Fibroblast of skin of abdomen (primary cell): ENCODE measurements around the gene FBXL13.
"Not testable (repeated sequence)": the region's sequence is repeated elsewhere in the genome, so short reads cannot be mapped to it uniquely, and the experiment has no call there.

ENCODE experiments used
- DNase-seq: peaks from one replicate; pipeline ENCODE4 v3.0.0-alpha.2; 2013

Gene FBXL13

DNA sequence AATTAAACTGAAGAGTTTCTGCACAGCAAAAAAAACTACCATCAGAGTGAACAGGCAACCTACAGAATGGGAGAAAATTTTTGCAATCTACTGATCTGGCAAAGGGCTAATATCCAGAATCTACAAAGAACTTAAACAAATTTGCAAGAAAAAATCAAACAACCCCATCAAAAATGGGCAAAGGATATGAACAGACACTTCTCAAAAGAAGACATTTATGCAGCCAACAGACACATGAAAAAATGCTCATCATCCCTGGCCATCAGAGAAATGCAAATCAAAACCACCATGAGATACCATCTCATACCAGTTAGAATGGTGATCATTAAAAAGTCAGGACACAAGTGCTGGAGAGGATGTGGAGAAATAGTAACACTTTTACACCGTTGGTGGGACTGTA, 53.1 kb downstream of the FBXL13 start:
- not testable (repeated sequence) for DNase-seq

DNA sequence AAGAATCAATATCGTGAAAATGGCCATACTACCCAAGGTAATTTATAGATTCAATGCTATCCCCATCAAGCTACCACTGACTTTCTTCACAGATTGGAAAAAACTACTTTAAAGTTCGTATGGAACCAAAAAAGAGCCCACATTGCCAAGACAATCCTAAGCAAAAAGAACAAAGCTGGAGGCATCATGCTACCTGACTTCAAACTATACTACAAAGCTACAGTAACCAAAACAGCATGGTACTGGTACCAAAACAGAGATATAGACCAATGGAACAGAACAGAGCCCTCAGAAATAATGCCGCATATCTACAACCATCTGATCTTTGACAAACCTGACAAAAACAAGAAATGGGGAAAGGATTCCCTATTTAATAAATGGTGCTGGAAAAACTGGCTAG, 53.7 kb downstream of the FBXL13 start:
- DNase-seq: not testable (repeated sequence)

DNA sequence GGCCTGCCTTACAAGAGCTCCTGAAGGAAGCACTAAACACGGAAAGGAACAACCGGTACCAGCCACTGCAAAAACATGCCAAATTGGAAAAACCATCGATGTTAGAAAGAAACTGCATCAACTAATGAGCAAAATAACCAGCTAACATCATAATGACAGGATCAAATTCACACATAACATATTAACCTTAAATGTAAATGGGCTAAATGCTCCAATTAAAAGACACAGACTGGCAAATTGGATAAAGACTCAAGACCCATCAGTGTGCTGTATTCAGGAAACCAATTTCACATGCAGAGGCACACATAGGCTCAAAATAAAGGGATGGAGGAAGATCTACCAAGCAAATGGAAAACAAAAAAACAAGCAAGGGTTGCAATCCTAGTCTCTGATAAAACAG, 56.3 kb downstream of the FBXL13 start:
- not testable (repeated sequence) for DNase-seq

DNA sequence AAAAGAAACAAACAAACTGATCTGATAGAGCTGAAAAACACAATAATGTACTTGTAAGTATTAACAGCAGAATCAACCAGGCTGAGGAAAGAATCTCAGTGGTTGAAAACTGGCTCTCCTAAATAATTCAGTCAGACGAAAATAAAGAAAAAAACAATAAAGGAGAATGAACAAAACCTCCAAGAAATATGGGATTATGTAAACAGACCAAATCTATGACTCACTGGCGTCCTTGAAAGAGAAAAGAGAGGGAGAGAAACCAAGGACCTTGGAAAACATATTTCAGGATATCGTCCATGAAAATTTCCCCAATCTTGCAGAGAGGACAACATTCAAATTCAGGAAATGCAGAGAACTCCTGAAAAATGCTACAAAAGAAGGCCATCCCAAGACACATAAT, 62.9 kb downstream of the FBXL13 start:
- no peak for DNase-seq

DNA sequence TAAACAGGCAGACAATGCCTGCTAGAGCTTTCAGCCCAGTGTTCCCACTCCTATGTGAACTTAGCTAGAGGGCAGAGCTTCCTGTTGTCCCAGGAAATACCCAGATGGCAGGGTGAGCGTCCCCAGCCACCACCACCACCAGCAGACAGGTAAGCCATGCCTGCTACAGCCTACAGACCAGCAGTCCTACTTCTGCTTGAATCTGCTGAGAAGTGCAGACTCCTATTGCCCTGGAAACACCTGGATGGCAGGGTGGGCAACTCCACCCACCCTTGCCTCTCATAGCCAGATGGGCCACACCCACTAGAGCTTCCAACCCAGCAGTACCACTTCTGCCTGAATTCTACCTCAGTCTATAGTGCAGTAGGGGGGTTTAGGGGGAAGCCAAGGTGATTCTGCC, 64.4 kb downstream of the FBXL13 start:
- DNase-seq: no peak

DNA sequence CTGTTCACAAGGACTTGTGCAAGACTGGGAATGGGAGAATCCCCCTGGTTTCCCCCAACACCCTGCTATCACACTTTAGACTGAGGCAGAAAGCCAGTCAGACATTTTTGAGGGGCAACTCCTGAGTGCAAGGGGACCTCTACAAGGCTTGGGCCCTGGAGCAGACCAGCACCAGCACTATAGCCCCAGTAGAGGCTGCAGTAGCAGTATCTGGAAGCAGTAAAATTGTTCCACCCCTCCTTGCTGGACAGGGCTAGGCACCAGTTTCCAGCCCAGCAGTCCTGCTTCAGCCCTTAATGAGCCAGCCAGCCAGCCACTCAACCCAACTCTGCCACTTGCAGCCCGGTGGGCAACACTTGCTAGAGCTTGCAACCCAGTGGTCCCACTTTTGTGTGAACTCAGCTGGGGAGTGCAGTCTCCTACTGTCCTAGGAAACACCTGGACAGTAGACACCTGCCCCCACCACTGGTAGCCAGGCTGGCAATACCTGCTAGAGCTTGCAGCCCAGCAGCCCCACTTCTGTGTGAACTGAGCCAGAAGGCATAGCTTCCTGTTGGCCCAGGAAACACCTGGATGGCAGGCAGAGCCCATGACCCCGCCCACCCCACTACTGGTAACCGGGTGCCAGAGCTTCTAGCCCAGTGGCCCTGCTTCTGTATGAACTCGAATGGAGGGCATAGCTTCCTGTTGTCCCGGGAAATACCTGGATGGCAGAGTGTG, 65.0 kb downstream of the FBXL13 start:
- no peak for DNase-seq

DNA sequence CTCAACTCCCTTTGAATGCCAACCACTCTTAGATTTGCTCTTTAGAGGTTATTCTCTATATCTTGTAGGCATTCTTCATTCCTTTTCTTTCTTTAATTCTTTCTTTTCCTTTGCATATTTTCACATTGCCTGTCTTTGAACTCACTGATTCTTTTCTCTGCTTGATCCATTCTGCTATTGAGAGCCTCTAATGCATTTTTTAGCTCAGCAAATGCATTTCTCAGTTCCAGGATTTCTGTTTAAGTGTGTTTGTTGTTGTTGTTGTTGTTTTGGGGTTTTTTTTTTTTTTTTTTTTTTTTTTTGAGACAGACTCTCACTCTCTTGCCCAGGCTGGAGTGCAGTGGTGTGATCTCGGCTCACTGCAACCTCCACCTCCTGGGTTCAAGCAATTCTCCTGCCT, 71.6 kb downstream of the FBXL13 start:
- DNase-seq: no peak

DNA sequence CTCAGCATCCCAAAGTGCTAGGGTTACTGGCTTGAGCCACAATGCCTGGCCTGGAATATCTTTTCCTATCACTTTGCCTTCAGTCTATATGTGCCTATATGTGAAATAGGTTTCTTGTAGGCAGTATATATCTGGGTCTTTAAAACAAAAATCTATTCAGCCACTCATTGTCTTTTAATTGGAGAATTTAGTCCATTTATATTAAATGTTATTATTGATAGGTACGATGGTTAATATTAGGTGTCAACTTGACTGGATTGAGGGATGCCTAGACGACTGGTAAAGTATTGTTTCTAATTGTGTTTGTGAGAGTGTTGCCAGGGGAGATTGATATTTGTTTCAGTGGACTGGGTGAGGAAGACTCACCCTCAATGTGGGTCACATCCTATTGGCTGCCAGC, 73.4 kb downstream of the FBXL13 start:
- DNase-seq: no peak

DNA sequence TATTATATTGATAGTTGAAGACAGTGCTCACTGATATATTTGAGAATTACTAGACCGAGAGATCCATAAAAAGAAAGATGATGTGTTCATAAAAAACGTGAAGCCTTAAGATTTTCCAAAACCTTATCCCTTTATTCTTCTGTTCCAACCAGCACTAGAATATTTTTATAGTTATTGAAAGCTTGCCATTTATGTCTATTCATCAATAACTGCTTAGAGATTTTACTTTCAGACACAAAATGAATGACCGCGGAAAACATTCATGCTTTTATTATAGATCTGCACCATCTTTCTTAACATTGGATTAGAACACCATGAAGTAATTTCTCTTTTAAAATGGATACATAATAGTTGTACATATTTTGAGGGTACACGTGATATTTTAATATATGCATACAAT, 77.6 kb downstream of the FBXL13 start:
- no peak for DNase-seq

DNA sequence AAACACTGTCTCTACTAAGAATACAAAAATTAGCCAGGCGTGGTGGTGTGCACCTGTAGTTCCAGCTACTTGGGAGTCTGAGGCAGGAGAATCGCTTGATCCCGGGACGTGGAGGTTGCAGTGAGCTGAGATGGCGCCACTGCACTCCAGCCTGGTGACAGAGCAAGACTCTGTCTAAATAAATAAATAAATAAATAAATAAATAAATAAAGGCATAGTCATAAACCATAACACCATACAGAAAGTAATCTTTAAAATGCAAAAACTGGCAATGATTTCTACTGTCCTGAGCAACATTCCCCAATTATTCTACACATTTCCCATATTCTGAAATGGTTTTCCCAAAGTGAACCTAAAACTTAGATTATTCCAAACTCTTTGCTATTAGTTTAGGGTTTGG, 79.0 kb downstream of the FBXL13 start:
- DNase-seq: not testable (repeated sequence)

DNA sequence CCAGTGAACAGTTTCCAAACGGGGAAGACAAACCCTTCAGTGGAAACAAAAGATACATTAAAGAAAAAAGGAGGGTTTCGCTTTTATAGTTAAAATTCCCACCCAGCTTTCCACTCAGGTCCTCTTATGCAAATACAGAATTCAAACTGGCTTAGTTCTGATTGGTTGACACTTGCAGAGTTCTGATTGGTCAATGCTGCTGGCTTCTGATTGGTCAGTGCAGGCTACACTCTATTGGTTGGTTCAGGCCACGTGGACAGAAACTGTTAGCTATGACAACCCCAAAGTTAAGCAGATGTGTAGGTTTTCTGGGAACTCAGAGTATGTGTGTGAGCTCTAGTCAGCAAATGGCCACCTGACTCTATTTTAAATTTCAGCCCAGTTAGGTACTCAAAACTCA, 80.0 kb downstream of the FBXL13 start:
- DNase-seq: no peak

DNA sequence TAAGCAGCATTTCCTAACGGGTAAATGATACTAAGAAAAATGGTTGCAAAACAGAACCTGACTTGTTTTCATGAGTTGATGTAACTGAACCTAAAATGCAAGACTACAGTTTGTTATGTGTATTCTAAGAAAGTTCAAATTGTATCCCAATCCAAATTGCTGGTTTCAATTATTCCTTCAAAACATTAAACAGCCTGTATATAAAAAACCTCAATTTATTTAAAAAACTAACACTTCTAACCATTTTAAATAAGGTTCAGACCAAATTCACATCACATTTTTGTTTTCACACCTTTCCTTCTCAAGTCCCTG, 80.9 kb downstream of the FBXL13 start:
- DNase-seq: no peak

DNA sequence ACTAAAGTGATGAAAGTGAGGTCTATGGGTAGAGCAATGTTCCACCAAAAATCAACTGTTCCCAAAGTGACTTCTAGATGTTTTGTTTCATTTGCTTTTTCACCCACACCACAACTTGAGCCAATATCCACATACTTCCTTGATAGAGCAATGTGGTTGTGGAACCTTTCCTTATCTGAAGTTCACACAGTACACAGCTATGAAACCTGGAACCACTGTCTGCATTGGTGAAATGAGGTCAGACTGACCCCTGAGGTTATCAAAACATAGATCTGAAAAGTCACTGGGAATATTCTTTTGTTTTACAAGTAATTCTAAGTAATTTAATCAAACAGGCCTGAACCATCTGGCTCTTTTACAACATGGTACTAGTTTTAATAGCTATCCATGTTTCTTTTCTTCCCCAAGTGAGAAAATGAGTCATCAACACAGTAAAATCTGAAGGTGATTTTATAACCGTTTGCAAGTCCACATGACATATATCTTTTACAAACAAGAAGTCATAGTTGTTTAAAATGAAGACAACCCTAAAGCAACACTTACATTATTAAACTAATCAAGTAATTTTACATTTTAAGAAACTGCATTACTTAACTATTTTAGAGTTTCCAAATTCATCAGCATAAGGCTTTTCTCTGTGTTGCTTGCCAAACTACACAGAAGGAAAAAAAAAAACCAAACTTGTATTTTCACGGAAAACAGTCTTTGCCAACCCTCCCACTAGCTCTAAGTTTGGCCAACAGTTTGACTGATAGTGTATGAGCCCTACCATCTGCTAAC, 81.5 kb downstream of the FBXL13 start:
- peak; percentile 54 for DNase-seq

DNA sequence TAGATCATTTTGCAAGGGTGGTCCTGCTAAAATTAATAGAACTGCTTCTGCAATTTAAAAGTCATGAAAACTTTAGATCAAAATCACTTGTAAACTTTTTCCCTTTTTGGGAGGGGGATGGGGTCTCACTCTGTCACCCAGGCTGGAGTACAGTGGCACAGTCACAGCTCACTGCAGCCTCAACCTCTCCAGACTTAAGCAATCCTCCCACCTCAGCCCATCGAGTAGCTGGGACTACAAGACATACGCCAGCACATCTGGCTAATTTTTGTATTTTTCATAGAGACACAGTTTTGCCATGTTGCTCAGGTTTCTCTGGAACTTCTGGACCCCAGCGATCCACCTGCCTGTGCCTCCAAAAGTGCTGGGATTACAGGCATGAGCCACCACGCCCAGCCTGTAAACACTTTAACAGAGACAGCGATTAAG, 82.1 kb downstream of the FBXL13 start:
- no peak for DNase-seq

DNA sequence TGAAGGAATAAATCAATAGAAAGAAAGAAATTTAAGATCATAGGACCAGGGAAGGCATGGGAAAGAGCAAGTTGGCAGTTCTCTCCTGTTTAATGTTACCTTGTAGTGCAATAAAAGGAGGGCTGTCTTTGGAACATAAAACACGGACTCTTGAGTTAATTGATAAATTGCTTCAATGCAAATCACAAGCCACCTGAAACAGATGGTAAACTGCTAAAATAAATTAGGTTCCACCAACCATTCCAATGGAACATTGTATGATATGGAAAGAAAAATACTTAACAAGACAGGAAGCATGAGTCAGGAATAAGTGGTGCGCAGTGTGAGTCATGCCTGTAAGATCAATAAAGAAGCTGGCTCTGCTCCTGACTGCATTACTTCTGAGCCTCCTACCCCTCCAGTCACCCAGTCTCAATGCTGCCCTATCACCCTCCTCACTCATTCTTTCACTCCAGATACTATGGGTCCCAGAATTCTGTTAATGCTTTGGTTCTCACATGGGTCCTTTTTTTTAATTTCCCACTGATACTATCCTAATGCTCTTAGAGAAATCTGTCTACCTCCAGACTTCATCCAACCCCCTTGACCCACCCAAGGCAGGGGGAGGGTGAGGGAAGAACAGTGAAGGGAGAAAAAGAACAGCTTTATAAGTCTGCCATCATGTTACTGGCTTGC, 82.9 kb downstream of the FBXL13 start:
- peak; percentile 96 for DNase-seq

DNA sequence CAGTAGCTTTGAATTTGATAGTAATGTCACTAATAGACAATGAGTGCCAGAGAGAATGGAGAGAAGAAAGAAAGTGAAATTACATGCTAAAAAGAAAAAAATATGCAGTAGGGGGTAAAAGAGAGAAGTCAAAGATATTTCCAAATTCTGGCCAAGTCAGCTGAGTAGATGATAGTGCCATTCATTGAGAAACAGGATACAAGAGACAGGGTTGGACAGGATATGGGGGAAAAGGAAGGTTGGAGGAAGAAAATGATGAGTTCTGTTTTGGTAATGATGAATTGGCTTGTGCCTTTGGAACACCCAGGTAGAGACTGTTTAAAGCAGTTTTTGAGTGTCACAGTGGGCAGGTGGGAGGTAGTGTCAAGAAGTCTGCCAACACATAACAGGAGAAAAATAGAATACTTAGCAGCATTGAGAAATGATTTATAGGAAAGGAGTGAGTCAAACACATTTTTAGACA, 83.5 kb downstream of the FBXL13 start:
- DNase-seq: no peak

DNA sequence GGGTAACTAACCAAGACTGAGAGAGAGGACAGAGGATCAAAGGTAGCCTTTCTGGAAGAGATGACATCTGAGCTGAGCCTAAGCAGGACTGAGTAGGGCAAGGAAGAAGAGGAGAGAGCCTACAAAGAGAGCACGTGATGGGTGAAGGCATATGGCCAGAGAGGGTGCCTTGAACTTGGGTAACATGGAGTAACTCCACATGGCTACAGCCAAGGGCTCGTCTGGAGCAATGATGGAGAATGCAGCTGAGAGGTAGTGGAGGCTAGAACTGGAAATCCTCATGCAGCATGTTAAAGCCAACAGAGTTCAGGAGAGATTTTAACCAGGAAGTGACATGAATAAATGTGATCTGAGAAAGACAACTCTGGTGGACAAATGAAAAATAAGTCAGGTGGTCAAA, 84.0 kb downstream of the FBXL13 start:
- DNase-seq: no peak

DNA sequence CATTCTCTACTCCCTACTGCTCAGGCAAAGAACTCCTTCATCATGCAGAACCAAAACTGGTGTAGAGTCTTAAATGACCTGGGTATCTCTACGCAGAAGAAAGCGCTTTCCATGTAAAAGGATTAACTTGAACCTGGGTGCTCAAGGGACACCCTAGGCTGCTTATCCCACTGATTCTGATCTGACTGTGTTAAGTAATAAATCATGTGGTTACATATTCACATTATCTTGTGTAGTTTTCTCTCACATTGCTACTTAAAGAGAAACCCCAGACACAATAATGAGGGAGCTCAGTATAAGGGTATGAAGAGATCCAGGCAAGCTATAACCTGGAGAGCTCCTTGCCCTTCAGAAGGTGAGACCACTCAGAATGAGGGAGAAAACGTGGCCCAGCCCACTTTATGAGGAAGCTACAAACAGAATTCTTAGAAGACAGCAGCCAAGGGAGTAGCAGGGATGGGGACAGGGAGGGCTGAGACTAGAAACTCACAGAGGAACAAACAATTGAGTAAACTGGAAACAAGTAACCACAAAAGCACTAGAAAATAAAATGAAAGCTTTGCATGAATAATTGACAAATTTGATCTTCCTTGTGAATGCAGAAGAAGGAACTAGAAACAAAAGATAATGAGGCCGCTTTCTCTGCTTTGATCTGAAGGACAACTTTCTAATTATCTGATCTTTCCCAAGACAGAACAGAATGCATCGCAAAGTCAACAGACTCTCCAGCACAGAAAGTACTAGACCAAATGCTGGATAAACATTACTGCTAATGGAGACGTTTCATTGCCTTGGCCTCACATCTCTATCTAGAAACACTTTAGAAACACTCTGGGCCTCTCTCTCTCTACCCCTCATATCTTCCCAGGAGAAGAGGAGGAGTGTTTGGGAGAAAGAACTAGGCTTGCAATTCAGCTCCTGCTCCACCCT, 85.7 kb downstream of the FBXL13 start:
- DNase-seq: no peak

DNA sequence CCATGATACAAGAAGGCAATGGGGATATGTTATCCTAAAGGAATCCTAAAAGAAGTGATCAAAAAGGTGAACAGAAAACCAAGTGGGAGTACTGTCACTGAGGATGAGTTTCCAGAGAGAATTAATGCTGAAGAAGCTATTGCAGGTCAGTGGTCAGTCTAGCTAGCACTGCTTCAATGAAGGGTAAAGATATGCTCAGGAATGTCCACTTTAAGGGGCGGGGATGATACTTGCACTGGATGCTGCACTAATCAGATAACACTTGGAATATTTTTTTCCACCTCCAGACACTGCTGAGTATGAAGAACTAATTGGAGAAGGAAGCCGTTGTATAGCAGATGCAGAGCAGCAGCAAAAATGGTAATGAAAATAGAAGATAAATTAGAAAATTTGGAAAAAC, 86.5 kb downstream of the FBXL13 start:
- DNase-seq: no peak

DNA sequence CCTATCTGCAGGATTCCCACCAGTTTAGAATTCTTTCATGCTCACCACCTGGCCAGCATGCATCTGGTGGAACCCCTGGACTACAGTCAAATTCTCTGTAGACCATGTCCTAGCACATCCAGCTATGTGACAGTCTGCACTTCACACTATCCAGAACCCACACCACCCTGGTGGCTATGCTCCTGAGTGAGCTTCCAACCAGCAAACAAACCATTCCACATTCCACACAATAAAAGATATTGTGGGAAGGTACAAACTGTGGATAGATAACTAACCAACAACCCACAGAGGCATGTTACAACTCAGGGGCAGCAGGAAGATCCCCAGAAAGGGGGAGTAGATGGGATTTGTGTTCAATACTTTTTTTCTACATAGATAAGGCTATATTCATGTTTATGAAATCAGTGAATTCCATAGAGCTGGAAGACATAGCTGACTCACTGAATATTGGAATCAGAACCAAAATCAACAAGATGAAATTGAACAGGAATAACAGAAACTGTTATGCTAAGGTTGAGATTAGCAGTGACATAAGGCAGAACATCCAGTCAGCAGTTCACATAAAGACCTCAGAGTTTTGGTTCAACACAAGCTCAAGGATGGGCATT, 89.3 kb downstream of the FBXL13 start:
- DNase-seq: no peak

DNA sequence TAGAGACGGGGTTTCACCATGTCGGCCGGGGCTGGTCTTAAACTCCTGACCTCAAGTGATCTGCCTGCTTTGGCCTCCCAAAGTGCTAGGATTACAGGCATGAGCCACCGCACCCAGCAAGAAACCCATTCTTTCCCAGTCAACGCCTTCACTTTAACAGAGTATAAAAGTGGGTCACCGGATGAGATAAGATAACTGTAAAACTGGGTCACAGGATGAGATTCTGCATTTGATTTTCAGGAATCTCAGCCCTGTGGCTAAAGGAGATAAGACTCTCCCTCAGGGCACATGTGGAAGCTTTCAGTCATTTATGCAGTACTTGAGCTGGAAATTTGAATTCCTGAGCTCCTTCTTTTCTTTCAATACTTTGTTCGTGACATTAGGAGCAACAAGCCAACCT, 91.0 kb downstream of the FBXL13 start:
- DNase-seq: no peak

DNA sequence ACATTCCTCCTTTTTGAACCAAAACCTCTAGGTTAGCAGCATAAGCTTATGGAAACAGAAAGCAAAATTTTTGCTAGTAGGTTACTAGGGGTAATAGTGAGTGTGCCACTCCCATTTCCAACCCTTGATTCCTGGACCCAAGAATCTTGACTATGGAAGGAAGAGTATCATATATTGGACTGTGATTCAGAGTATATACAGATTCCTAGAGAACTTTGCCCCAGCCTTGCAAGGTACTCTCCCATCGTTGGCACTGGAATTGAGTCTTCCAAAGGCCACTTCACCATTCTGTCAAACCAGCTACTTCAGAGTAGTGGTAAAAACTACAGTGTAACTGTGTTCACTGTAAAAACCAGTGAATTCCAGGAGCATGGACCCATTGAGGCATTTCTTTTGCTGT, 92.4 kb downstream of the FBXL13 start:
- no peak for DNase-seq
